ENCODE data around the gene NPM3.
"Not testable (repeated sequence)": the region's sequence is repeated elsewhere in the genome, so short reads cannot be mapped to it uniquely, and the experiment has no call there.

The NPM3 gene

DNA sequence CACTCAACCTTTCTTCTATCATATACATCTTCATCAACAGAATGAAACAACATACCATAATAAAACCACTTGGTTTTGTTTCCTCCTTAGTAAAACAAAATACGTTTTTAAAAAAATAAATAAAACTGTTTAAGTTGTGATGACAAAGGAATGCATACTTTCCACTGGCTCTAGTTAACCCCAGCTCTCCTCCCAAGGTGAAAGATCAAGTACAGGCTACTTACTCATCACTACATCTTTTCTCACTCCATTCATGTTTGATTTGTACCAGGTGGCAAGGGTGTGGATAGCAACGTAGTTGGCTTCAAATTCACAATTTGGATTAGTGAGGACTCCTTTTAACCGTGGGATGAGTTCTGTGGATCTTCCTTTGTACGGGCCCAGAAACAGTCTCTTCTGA, 20.3 kb upstream of the NPM3 start:
- peak; percentile 84 for DNase-seq

DNA sequence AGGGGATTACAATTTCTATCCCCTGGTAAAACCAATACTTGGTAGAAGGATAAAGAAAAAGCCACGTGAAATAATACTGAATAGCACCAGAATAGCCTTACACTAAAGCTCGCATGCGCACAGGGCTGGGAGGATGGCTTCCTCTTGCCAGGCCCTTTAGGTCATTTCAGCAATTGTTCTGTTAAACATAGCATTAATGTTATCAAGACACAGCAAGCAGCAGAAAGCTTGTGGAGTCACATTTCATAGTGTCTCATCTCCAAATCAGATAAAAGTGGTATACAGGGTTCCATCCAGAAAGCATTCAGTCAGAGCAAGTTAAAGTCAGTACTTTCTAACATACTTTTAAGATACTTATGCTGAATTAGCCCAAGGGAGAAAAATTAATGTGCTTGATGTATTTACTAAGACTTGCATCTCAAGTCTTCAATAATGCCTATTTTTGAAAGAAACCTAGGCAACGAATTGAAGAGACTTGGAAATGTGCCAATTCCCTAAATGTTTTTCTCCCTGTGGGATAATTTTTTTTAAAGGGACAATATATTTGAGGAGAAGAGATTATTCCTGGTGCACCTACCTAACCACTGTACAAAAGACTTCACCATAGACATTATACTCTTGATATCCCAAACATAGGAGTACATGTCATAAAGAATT, 14.3 kb upstream of the NPM3 start:
- DNase-seq, result no peak

DNA sequence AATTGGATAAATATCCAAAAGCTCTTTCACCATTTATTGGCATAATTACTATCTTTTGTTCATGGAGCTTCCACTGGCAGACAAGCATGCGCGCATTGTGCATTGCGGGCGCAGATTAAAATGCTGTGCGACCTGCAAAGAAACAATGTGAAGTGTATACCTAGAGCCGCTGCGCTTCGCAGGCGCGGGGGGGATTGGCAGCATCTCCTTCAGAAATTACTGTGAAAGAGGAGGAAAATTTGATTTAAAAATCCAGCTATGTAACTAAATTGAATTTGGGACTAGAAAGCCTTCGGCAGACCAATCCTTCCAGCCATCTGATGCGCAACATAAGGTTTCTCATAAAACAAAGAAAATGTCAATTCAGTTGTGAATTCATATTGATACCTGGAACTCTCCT, 10.3 kb upstream of the NPM3 start:
- DNase-seq, result no peak

DNA sequence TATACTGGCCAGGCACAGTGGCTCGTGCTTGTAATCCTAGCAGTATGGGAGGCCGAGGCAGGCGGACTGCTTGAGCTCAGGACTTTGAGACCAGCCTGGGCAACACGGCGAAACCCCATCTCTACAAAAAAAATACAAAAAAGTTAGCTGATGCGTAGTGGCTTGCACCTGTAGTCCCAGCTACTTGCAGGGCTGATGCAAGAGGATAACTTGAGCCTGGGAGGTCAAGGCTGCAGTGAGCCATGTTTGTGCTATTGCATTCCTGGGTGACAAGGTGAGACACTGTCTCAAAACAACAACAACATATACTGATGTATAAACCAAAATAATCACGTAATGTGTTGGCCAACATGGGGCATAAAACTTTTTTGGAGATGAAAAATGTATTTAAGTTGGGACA, 6.4 kb upstream of the NPM3 start:
- no peak for DNase-seq

DNA sequence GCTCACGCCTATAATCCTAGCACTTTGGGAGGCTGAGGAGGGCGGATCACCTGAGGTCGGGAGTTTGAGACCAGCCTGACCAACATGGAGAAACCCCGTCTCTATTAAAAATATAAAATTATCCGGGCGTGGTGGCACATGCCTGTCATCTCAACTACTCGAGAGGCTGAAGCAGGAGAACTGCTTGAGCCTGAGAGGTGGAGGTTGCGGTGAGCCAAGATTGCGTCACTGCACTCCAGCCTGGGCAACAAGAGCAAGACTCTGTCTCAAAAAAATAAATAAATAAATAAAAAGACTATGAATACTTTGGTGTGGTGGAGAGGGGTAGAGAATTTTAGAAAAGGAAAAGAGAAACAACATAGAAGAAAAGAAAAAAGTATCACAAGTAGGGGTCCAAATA, 6.0 kb upstream of the NPM3 start:
- DNase-seq, result not testable (repeated sequence)

DNA sequence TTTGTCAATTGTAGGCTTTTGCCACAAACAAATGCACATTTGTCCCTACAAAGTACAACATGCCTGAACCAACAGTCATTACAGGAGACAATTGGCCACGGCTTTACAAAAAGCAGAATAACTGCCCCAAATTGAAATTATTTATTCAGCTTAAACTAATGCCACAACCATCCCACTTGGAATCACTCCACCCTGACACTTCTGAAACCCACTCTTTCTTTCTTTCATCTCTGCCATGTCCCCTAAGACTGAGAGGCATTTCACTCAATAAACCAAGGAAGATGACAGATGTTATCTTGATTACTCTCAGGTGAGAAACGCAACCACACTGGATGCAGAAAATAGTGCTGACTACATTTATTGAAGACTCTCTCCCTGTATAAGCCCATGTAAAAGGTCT, 2.6 kb upstream of the NPM3 start:
- DNase-seq, result no peak

DNA sequence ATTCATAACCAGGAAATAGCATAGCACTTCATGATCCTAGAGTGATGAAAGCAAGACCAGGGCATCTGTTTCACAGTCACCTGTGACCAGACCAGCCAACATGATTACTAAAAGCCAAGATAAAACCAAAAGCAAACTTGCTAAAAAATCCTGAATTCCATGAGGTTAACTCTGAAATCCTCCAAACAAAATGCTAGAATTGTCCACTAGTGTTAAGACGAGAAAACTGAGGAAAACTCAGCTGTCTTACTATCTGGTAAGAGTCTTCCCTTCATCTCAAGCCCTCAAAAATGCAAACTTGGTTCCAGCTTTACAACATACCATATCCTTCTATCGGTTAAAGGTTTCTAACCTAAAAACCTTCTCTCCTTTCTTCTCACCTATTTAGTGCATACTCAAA, 1.3 kb upstream of the NPM3 start:
- DNase-seq, result no peak

DNA sequence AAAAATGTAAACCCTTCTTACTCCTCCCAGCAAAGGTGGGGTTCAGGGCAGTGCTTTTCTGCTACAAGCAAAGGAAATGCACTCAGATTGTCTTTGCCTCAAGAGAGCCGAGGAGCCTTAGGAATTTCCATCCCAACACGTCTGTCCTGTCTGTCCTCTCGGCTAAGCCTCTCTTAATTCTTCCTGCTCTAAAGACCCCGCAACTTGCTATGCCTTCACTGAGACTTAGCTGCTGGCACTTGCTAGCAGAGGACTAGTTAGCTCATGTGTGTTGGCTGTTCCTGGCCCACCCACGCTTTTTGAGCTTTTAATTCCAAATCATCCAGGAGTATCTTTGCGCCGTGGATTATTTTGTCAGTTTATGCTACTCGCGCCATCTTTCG, 481 bp upstream of the NPM3 start:
- DNase-seq, result no peak

DNA sequence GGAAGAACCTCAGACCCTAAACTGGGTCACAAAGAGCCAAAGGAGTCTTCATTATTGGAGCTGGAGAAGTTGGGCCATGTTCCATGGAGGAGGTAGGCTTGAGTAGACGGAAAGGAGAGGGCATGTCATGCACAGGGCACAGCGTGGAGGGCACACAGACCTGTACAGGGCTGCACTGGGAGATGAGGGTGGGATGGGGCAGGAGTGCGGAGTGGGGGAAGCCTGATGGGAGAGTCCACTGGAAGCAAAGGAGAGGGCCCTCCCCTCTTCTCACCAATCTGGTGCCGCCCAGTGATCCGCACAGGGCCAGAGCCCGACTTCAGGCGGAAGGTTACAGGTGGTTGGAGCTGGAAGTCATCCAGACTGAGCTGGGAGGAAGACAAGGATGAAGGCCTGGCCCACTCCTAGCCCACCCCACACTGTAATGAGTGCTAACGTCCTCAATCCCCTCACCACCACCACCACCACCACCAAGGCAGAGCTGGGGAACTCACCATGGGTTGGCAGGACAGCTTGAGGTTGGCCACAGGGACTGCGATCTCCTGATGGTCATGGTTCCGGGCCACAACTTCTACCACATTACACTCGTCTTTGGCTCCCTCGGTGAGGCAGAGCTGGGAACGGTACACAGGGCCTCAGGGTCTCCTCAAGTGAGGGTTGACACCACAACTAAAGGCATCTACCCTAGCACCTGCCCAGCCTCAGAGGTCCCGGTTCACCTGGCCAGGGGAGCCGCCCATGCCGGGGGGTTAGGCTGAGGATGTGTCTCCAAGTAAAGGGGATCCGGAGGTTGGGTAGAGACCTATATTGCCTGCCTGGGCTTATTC, 1.0 kb downstream of the NPM3 start:
- DNase-seq, result no peak

DNA sequence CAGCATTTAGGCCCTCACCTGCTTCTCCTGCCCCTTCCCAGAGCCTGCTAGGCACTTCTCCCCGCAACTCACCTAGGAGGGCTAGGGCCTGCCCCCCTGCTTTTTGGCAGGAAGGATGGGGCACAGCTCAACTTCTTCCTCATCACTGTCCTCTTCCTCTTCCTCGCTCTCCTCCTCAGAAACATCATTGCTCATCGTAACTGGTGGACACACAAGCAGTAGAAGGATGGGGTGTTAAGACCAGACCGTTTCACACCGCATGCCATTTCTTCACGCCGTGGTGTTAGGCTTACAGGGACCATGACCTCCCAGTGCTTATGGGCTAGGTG, 1.6 kb downstream of the NPM3 start:
- no peak for DNase-seq

DNA sequence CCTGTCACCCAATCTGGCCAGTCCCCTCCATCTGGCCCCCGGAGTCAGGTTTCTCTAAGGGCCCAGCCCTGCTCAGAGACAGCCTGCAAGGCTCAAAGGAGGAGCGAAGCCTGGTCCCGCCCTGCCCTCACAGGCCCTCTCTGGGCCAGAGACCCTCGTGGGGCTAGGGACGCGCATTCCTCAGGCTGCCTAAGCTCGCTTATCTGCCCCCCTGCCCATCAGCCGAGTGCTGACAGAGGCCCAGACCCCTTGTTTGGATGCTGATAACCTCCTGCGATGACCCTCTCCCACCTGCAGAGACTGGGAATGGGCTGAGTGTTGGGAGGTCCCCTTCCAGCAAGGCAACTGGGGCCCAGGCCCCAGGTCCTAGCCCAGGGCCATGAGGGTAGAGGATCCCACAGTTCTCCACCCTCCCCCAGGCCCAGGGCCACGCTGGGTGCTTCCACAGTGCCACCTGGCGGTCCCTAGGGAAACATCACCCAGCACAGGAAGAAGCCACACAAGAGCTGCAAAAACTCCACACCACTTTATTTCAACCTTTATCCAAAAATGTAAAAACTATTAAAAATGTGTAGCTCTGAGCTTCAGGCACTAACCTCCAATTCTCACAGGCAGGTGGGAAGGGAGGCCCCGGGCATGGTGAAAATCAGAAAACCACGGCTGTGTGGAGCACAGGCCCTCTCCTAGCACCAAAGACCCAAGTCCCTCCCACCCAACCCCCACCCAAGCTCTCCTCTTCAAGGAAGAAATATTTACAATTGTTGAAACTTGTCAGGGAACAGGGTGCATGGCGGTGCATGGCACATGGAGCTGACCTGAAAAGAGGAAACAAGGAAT, 2.2 kb downstream of the NPM3 start:
- peak; percentile 52 for DNase-seq

DNA sequence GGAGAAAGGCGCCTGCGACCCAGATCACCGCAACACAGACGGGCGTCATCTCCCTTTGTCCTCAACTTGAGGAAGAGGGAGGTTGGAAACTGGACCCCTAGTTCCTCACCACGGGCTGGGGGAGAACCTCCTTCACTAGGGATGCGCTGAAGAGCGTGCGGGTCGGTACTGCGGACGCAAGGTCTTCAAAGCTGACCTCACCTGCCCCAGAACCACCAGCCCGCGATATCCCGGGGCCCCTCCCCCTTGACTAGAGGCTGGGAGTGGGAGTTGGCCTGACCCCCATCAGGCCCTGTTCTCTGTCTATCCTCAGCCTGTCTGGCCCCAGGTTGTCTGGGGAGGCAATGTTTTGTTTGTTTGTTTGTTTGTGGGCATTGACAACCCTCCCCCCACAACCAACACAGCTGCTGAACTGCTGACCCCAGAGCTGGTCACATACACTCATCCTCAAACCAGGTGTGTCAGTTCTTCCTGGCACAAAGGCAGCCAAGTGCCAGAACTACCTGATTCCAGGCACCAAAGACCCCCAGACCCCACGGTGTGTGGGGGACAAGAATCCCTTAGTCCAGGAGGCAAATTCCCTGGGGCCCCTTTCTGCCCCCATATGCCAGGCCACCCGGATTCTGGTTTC, 2.9 kb downstream of the NPM3 start:
- no peak for DNase-seq

DNA sequence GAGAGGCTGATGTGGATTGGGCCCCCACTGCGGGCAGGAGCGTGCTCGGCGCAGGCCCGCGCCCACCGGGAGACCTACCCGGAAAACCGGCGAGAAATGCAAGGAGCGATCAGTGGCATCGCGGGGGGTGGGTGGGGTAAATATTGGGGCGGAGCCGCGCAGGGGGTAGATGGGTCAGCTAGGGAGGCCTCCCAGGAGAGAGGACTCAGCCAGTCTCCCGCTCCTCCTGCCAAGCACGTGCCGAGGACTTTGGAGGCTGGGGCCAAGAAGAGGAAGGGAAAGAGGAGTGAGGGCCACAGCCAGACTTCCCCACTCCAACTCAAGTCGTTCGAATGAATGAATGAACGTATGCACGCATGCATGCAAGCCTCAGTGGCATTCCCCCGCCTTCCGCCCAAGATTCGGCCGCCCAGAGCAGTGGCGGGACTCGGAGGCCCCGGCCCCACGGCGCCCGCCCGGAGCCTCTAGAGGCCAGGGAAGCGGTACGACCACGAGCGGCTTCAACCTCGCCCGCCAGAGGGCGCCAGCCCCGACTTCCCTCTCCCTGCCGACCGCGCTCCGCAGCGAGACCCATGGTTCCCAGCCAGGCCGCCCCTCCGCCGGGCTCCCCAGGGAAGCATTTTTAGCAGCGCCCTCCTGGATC, 3.6 kb downstream of the NPM3 start:
- peak; percentile 27 for DNase-seq

DNA sequence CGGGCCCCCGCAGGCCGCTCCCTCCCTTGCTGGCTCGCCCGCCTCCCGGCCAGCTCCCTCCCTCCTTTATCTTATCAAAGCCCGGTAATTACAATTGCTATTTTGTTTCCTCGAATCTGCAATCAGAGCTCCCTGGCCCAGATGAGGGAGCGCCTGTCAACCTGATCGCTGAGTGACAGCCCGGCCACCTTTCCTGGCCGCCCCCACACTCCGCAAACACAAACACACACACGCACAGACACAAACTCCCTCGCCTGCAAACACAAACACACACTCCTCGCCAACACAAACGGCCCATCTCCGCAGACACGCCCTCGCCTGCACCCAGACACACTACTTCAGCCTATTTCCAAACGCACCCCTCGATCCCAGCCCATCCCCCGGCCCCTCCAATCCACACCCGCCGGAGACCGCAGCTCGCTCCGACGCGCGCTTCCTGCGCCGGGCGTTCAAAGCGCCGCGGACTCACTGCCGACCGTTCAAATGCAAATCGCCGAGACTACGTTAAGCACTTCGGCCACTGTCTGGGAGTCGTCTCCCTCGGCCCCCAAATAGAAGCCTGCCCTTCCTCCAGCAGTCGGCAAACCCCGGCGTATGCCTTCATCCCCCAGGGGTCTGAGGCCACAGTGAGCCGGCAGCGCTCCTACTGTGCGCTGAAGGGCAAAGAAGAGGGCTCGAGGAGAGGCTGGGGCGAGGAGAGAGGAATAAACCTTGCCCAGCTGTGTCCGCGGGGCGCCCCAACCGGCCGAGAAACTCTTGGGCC, 4.3 kb downstream of the NPM3 start:
- DNase-seq, result no peak

DNA sequence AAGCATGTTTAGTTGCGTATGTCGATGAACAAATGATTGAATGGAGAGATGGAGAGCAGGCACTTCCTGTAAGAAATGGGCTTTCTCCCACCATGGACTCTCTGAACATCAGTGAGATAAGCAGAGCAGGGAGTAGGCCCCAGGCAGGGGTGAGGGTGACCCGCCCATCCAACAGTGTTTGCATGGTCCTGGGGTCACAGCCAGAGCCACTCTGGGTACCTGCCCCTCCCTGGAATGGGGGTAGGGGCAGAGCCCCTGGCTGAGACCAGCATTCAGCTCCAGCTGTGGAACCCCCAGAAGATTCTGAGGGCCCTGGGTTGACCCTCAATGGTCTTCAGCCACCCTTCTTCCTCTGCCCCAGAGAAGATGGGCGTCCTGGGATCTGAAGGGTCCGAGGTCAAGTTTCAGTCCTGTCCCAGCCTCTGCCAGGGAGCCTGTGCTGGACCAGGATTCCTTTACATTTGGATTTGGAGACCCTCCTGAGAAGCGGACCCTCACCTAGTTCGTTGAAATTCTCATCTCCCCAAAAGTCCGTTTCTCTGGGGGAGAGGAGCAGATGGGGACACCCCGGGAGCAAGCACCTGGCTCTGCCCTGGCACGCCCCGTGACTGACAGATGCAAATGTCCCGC, 5.0 kb downstream of the NPM3 start:
- no peak for DNase-seq

DNA sequence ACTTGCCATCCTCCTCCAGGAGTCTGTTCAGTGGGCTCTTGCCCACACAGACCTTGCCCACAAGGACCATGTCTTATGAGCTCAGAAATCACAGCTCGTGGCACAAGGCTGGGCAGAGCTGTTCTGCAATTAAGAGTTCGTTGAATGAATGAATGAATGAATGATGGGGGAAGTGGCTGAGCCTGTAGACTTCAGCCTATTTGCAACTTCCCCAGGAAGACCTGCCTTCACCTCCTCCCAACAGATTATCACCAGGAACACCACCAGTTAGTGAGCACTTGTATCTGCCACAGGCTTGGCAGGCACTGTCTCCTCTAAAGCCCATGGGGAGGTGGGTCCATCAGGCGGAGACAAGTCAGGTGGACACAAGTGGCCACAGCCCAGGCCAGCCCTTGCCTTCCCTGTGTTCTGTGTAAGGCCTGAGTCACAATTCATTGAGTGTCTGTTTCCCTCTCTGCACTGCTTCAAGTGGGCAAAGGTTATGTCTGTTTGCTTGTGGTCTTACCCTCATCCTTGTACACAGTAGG, 5.6 kb downstream of the NPM3 start:
- no peak for DNase-seq

DNA sequence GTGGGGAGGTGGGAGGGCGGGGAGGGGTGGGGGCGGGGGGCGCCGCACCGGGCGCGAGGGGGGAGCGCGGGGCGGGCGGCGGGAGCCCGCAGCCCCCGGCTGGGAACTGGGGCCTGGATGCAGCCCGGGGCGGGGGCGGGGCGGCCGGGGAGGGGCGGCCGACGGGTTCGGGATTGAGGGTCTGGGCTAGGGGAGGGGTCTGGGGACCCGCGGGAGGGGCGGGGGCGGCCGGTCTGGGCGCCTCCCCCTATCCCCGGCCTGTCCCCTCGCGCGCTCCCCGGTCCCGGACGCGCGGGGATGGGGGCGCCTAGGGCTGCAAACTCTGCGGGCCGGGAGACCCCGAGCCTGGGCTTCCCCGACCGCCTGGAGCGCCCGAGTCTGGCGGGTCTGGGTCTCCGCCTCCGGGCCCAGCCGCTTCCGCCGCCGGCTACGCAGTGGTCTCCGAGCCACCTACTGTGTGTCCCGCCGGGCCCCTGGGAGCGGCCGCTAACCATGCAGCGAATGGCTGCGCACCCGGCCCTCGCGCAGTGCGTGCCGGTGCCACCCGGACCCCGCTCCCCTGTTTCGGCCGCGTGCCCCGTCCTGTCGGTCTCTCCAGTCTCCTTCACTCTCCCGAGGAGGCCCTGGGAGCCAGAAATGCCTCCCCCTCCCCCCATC, 7.0 kb downstream of the NPM3 start:
- no peak for DNase-seq

DNA sequence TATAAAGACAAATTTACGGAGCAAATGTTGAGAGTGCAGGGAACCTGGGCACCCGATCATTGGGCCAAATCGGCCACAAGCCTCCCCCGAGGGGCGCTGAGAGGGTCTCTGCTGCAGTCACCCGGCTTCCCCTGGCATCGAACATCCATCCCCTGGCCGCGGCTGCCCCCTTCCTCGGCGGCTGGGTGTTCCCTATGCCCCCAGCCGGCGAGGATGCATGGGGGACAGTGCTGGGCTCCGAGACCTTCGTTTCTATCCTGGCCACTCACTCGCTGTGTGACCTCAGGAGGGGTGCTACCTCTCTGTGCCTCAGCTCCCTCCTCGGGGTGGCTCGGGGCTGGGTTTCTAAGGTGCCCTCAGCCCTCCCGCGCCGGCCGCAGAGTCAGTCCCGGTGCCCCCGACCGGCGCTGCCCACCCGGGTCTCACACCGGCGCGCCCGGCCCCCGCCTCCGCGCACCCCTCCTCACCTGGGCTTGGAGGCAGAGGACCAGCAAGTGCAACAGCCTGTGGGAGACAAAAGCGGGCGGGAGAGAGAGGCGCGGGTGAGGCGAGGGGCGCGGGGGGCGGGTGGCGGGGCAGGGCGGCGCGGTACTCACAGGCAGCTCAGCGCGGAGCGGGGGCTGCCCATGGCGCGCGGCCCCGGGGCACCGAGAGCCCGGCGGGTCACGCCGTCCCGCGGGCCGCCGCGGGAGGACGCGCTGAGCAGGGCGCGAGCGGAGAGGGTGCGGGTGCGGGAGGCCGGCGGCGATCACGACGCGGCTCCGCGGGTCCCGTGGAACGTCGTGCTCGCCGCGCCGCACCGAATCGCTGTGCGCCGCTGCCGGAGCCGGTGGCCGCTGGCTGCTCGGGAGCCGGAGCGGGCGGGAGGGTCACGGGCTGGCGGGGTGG, 7.7 kb downstream of the NPM3 start, which contains the start of gene FGF8:
Gene FGF8, minus strand, starts transcription at position 842 of the 888 bp plus-strand sequence. Its CDS starts 214 bp downstream, at position 628.
- DNase-seq, result no peak

DNA sequence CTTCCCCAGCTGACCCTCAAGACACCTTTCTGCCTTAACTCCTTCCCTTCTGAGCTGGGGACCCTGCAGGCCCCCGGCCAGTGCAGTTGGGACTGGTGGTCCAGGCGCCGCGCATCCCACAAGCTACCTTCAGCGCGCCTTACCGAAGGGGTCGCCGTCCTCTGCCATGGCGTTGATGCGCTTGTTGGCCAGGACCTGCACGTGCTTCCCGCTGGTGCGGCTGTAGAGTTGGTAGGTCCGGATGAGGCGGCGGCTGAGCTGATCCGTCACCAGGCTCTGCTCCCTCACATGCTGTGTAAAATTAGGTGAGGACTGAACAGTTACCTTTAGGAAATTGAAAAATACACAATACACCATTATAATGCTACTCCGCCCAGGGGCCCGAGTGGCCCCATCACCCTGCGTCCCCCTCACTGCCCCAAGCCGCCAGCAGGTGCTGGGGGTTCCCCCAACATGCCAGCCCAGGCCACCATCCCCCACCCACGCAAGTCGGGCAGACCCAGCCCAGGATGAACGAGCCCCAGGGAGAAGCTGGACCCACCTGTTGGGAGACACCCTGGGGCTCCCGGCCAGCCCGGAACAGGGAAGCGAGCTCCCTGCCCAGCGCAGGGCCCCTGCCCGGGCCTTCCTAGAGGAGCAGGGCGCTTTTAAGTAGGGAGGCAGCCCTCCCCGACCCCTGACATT, 8.5 kb downstream of the NPM3 start:
- no peak for DNase-seq

Measured in HCEC 1CT (cell line).